G401.6 (cell line): ENCODE results near the gene MRGPRD.
"Not testable (repeated sequence)": the region's sequence is repeated elsewhere in the genome, so short reads cannot be mapped to it uniquely, and the experiment has no call there.

Source experiments
- FAIRE-seq: peaks from 2 replicates; lab custom pipeline; 2012; peaks lifted over from hg19 to GRCh38; lab: Jason Lieb, UNC

The MRGPRD gene

DNA sequence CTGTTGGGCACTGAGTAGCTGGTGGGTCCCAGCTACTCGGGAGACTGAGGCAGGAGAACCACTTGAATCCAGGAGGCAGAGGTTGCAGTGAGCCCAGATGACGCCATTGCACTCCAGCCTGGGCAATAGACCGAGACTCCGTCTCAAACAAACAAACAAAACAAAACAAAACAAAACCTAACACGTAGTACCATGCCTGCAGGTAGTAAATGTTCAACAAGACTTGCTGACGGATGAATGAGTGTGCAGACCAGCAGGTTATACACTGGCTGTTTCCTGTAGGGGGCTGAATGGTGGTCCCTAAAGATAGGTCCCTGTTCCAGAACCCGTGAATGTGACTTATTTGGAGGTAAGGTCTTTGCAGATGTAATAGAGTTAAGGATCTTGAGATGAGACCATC is 12.8 kb upstream of the MRGPRD start:
- no peak for FAIRE-seq

- FAIRE-seq, result no peak
Measured at GRCh38 chr11:68992743-68993255, 12.0 kb upstream of the MRGPRD start.

DNA sequence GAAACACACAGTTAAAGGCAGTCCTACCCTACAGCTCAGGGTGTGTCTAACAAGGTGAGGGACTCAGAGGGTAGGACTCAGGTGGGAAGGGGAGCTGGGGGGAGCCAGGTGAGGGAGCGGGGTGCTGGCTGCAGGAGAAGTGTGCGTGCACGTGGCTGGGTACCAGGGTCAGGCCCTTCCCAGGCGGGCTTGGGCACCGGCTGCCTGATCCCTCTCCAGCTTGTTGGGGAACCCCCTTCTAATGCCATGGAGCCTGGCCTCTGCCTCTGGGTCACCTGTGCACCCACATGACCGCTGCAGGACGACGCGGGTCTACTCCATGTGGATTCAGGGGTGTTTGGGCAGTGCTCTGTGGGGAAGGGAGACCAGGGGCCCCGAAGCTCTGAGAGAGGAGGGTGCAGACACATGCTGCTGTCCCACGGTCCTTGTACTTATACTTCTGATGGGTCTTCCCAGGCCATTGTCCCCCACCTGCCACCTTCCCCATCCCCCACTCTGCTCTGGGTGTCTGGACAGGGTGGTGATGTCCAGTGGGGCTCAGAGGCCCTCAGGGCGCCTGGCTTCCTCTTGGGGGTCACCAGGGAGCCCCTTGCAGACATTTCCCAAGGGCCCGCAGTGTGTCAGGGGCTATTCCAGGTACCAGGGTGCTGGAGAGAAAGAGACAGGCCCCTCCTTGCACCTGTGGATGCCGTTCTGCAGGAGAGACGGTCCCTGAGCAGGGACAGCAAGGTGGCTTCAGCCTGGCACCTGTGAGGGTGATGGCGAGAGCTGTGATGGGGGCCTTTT is 10.4 kb upstream of the MRGPRD start:
- FAIRE-seq, result no peak

GRCh38 chr11:68989936-68990606 is 9.3 kb upstream of the MRGPRD start:
- FAIRE-seq, result no peak

GRCh38 chr11:68988491-68988890 is 7.7 kb upstream of the MRGPRD start:
- no peak for FAIRE-seq

- no peak for FAIRE-seq
Measured at GRCh38 chr11:68987211-68987610, 6.4 kb upstream of the MRGPRD start.

- FAIRE-seq, result no peak
Measured at GRCh38 chr11:68983801-68984200, 3.0 kb upstream of the MRGPRD start.

DNA sequence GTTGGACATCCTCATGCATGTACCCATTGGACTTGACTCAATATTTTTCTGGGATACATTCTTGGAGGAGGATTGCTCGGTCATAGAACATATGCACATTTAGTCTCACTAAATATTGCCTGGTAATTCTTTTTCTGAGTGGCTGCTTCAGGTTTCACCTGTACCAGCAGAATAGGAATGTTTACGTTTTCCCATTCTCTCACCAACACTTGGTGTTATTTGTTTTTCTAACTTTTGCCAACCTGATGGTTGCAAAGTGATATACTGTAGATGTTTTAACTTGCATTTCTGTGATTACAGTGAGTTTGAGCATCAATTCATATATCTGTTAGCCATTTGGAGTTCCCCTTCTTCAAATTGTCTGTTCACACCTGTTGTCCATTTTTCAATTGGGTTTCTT is 1.3 kb upstream of the MRGPRD start:
- no peak for FAIRE-seq

GRCh38 chr11:68979931-68980775 is 633 bp downstream of the MRGPRD start:
- FAIRE-seq, result no peak

DNA sequence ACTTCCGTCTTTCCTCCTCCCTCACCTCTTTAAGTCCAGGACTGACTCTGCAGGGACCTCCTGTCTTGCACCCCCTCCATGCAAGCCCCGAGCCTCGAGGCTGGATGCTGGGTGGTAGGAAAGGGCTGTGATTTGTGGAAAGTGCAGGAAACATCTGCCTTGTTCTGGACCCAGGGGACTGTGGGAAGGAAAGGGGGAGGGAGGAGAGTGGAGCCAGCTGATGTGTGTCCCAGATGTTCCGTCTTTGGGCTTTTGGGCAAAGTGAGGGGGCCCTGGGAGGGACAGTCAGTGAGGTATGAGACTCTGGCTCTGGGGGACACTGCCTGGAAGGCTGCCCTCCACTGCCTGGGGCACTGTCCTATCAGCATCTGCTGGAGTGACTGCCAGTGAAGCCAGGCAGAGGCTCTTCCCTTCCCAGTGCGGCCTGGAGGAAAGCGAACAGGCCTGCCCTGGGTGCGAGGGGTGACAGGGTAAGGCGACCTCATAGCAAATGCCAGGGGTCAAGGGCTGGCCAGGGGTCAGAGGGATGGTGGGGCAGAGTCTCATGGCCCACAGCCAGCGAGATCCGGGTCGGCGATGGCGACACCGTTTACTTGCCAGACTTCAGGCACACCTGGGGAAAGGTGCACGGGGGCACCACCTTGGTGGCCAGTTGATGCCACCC is 1.7 kb downstream of the MRGPRD start:
- no peak for FAIRE-seq

- no peak for FAIRE-seq
Measured at GRCh38 chr11:68978626-68978930, 2.2 kb downstream of the MRGPRD start.

DNA sequence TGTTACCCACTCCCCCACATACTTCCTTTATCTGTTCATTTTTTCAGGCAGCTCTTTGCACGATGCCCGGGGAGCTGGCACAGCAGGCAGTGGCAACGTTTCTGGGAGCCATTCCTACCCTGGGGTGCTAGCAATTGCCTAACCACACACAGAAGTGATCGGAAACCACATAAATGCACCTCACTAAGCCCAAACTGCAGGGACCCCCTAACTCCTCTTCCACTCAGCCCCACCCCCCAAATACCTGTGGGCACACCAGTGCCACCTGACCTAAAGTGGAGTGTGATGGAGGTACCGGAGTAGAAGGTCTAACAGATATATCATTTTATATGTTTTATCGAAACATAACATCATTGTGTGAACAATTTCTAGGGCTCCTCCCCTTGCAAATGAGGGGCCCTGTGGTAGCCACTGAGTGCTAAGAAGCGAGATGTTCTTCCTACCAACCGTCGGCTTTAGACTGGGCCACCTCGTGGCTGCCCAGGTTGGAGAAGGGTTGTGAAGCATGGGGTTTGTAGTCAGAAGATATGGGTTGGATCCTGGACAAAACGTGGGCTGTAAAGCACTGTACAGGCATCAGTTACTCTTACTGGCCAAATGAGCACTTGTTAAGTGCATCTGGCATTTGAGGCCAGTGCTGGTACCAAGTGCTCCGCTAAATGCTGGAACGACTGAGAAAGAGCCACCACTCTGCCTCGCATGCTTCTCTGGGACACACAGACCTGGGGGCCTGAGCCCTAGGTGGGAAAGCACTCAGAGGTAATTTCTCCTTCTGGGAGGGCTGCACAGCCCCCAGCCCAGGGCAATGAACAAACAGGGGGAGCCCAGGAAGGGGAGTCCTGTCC is 2.8 kb downstream of the MRGPRD start:
- no peak for FAIRE-seq

GRCh38 chr11:68976563-68976962 is 4.2 kb downstream of the MRGPRD start:
- FAIRE-seq, result no peak

DNA sequence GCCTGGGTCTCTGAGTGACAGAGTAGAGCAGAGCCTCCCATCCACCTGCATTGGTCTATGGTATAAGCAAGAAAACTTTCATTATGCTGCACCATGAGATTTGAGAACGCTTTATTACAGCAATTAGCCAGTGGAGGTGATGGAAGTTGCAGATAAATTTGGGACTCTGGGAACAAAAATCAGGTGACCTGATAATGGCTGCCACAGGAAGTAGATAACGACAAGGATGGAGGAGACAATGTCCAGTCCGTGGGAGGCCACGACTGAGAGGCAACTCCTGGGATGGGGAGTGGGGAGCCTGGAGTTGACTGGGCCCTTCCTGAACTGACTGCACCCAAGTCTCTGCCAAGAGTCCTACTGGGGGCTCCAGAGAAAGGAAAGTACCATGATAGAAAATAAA is 4.7 kb downstream of the MRGPRD start:
- no peak for FAIRE-seq

DNA sequence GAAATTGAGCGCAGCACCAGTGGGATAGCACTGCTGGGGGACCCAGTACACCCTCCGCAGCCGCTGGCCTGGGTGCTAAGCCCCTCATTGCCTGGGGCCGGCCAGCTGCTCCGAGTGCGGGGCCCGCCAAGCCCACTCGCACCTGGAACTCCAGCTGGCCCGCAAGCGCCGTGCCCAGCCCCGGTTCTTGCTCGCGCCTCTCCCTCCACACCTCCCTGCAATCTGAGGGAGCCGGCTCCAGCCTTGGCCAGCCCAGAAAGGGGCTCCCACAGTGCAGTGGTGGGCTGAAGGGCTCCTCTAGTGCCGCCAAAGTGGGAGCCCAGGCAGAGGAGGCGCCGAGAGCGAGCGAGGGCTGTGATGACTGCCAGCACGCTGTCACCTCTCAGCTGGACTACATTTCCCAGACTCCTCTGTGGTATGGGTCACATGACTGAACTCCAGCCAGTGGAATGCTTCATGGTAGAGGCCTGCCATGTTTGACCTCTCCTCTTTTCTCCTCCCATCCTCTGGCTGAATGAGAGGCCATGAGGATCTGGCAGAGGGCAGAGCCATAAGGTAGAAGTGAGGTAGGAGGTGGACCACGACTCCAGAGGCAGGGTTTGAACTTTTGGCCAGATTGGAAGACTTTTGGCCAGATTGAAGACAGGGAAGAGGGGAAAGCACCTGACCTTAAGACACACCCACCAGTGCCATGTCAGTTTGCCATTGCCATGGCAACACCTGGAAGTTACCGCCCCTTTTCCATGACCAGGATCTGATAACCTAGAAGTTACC is 6.2 kb downstream of the MRGPRD start:
- FAIRE-seq, result no peak

GRCh38 chr11:68973706-68974105 is 7.1 kb downstream of the MRGPRD start:
- not testable (repeated sequence) for FAIRE-seq

DNA sequence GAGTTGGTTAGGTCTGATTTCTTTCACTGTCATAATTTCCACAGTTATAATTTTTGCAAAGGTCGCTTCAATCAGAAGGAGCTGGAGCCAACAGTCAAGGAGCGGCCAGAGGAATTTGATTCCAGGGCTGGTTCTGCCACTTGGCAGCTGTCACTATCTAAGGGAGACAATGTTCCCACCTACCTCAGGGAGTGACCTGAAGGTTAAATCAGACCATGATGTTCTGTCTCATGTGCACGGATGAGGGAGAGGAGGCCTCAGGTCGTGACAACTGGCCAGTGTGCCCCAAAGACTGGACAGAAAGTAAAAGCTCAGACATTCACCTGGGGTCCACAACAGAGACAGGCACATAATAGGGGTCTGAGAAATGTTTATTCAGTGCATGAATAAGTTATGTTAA is 7.6 kb downstream of the MRGPRD start:
- no peak for FAIRE-seq

DNA sequence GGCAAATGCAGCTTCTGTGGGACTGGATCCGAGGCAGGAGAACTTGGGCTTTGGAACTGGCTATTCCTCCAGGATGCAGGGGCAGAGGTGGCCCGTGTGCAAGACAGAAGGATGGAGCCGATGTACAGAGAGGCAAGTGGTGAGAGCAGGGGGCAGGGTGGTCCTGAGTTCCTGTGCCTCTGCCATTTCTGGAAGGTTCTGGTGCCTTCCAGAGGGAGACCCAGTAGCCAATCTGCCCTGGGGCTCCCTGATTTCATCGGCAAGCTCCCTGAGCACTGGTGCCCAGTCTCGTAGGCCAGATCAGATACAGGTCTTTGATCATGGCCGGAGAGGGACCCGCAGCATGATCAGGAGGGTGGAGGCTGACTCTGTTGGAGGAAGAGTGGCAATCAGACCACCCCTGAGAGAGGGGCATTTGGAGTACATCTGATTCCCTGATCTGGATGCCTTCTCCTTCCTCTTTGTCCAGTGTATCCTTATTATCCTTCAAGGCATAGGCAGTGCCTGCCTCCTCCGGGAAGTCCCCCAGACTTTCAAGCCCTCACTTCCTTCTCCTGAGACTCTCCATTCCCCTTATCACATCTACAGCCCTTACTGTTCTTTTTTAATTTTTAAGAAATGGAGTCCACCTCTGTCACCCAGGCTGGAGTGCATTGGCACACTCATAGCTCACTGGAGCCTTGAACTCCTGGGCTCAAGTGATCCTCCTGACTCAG is 9.7 kb downstream of the MRGPRD start:
- no peak for FAIRE-seq

GRCh38 chr11:68969386-68969785 is 11.4 kb downstream of the MRGPRD start:
- FAIRE-seq, result no peak
